ENCODE results near the gene PARD3B.

DNA sequence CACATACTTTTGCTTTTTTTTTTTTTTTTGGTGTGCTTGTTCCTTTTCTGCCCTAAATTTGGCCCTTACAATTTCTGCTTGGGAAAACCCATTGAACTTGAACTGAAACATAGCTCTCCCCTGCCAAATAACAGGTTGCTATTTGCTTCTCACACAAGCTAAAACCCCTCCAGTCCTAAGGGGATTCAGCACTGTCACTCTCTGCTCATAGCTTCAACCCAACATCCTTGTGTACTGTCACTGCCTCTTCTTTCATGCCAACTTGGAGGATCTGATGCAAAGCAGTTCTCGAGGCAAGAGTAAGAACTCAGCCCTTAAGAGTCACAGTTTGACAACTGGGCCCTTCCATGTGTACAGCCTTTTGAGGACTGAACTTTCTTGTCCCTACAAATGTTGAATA lies 1106.4 kb downstream of the PARD3B start:
- TF ChIP-seq CTCF (IDR thresholded peaks at IDR 0.05; ENCODE audit: insufficient read depth, low read length, poor library complexity, severe bottlenecking) (no peak), EZH2phosphoT487 (conservative IDR thresholded peaks at IDR 0.05; ENCODE audit: low read length) (no peak)

Data from SU-DHL-6 (cell line).